GM21367 (cell line): ENCODE results near the gene MOSMO.
"Not testable (repeated sequence)": the region's sequence is repeated elsewhere in the genome, so short reads cannot be mapped to it uniquely, and the experiment has no call there.

ENCODE experiments used
- ATAC-seq: cut with Tn5 transposase; IDR thresholded peaks from one replicate; pipeline ENCODE4 v1.9.1; 2021; ENCODE audit not compliant: unreplicated experiment

MOSMO gene

DNA sequence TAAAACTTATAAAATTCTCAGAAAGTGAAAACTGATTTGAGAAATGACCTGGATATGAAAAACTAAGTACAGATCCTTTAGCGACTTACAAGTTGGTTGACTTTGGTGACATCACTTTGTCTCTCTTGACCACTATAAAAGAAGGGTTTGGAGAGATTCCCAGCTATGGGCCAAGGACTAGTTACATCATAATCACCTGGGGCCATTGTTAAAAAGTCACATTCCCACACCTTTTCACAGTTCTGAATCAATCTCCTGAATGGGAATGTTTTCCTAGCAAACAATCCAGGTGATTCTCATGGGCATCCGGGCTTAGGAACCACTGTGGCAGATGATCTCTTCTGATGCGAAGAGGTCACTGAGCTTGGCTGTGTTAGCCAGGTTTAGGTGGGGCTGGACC, 83.8 kb downstream of the MOSMO start:
- no peak for ATAC-seq

GRCh38 chr16:22092143-22092933, 84.4 kb downstream of the MOSMO start, which contains the start of gene VWA3A:
Gene VWA3A, plus strand, starts transcription at chr16:22092541. Its CDS starts 97 bp downstream, at chr16:22092638.
- no peak for ATAC-seq

GRCh38 chr16:22093331-22093730, 85.4 kb downstream of the MOSMO start:
- no peak for ATAC-seq

GRCh38 chr16:22093996-22094395, 86.1 kb downstream of the MOSMO start:
- ATAC-seq: no peak

DNA sequence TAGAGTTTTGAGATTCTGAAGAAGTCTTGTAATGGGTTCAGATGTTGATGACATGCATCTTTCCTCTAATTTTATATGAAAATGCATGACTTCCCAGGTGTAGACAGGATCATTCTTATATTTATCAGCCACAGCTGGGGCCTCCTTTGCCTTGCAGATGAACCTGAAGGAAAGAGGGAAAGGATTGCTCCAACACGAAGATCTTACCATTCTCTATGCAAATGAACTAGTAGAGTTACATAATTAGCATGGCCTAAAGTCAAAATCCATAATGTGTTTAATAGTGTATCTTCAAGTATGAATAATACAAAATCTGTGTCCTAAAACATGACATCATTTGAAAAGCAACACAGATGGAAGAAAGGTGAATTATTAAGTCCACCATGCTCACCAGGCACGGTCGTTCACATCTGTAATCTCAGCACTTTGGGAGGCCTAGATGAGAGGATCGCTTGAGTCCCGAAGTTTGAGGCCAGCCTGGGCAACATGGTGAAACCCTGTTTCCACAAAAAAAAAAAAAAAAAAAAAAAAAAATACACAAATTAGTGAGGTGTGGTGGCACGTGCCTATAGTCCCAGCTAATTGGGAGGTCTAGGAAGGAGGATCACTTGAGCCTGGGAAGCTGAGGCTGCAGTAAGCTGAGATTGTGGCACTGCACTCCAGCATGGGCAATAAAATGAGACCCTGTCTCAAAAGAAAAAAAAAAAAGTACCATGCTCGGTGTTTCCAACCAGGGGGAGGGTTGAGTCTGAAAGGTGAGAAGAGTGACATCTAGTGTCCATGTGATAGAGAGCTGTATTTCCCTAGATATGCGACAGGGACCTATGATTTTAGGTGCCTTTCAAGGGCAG, 90.7 kb downstream of the MOSMO start:
- ATAC-seq: no peak

- ATAC-seq: no peak
Measured at GRCh38 chr16:22099256-22099975, 91.5 kb downstream of the MOSMO start.

- no peak for ATAC-seq
Measured at GRCh38 chr16:22103441-22103840, 95.5 kb downstream of the MOSMO start.

- ATAC-seq: no peak
Measured at GRCh38 chr16:22109258-22109898, 101.5 kb downstream of the MOSMO start.

DNA sequence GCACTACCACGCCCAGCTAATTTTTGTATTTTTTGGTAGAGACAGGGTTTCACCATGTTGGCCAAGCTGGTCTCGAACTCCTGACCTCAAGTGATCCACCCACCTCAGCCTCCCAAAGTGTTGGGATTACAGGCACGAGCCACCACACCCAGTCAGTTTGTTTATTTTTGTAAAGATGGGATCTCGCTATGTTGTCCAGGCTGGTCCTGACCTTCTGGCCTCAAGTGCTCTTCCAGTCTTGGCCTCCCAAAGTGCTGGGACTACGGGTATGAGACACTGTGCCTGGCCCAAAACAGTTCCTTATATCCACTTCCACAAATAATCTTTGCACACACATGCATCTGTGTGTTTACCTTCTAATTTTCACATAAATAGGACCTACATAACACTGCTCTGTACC, 103.7 kb downstream of the MOSMO start:
- ATAC-seq: not testable (repeated sequence)

GRCh38 chr16:22116095-22116700, 108.3 kb downstream of the MOSMO start:
- ATAC-seq: no peak

GRCh38 chr16:22117609-22118008, 109.7 kb downstream of the MOSMO start:
- ATAC-seq: no peak

DNA sequence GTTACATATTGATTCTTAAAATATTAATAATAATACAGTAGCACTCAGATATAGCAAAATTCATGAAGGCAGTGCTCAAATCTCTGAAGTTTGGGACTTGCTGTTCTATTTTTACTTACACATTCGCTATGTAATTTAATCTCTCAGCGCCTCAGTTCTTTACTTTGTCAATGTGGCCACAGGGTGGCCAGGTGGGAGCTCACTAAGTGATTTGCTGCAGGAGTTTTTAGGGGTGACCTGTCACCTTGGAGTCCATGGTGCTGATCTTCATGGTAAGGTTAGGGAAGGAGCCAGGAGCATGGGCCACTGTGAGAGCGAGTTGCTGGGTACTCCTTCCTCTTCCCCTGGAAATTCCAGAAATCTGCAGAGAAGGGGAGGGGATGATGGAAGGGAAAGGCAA, 112.5 kb downstream of the MOSMO start:
- ATAC-seq: no peak

DNA sequence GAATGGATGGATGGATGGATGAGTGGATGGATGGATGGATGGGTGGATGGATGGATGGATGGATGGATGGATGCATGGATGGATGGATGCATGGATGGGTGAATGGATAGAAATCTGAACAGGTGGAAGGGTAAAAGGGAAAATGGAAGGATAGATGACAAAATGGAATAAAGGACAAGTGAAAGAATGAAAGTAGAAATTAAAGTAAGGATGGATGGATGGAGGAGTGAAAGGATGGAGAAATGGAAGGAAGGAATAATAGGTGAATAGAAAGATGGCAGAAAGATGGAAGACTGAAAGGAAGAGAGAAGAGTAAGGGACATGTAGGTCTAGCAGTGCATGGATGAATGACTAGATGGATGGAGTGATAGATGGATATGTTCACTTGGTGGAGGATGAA, 114.3 kb downstream of the MOSMO start:
- no peak for ATAC-seq

- ATAC-seq: no peak
Measured at GRCh38 chr16:22123146-22123545, 115.2 kb downstream of the MOSMO start.

GRCh38 chr16:22123759-22124490, 116.0 kb downstream of the MOSMO start:
- no peak for ATAC-seq

GRCh38 chr16:22124583-22125284, 116.8 kb downstream of the MOSMO start:
- ATAC-seq: no peak

- ATAC-seq: no peak
Measured at GRCh38 chr16:22126037-22126558, 118.2 kb downstream of the MOSMO start.

DNA sequence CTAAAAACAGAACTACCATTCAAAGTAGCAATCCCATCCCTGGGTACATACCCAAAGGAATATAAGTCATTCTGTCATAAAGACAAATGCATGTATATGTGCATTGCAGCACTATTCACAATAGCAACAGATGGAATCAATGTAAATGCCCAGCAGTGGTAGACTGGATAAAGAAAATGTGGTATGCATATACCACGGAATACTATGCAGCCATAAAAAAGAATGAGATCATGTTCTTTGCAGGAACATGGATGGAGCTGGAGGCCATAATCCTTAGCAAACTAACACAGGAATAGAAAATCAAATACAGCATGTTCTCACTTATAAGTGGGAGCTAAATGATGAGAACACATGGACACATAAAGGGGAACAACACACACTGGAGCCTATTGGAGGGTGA, 120.6 kb downstream of the MOSMO start:
- ATAC-seq: not testable (repeated sequence)

GRCh38 chr16:22130528-22130927, 122.6 kb downstream of the MOSMO start:
- no peak for ATAC-seq
